Common myeloid progenitor, CD34-positive (primary cell): ENCODE measurements around the gene FBXW12.

Experiments
- CTCF ChIA-PET: fragments of 350-600 bp; sonication (Branson Sonifier 250); formaldehyde crosslinking; loops from one replicate; lab custom pipeline; 2021; ENCODE audit warnings: antibody characterized with exemption; lab: Charles Lee
- POLR2A ChIA-PET: fragments of 350-600 bp; sonication (Branson Sonifier 250); formaldehyde crosslinking; loops from one replicate; lab custom pipeline; 2021; ENCODE audit warnings: antibody characterized with exemption; lab: Charles Lee
- DNase-seq, 3 donors: peaks; one replicate each; pipeline versions ENCODE4 v3.0.0 to v3.0.0-alpha.2; 2013
- H3K27ac ChIP-seq, 2 experiments: 1 replicate in 1 of 2; 2 replicates in 1 of 2; pipeline ENCODE4 v1.7.0; 2013; ENCODE audit warnings: inconsistent platforms in 2 of 2, low read length in 2 of 2, mild to moderate bottlenecking in 2 of 2, low read depth in 1 of 2, moderate library complexity in 1 of 2; ENCODE audit not compliant: severe bottlenecking in 2 of 2, insufficient read depth in 1 of 2, poor library complexity in 1 of 2
- H3K27me3 ChIP-seq, 5 experiments: replicated peaks in 2 of 5; 1 replicate in 3 of 5; 2 replicates in 2 of 5; pipeline versions ENCODE4 v1.6.1 to v1.7.0; 2013; ENCODE audit warnings: low read length in 4 of 5, mild to moderate bottlenecking in 2 of 5, moderate library complexity in 2 of 5, inconsistent platforms in 1 of 5; ENCODE audit not compliant: insufficient read depth in 5 of 5, control insufficient read depth in 4 of 5
- H3K36me3 ChIP-seq, 4 experiments: 1 replicate in 2 of 4; 2 replicates in 2 of 4; pipeline versions ENCODE4 v1.6.1 to v1.7.0; 2013; ENCODE audit warnings: low read length in 3 of 4, control low read depth in 1 of 4, mild to moderate bottlenecking in 1 of 4; ENCODE audit not compliant: control insufficient read depth in 4 of 4, insufficient read depth in 4 of 4
- H3K4me1 ChIP-seq, 4 experiments: 1 replicate in 3 of 4; 2 replicates in 1 of 4; pipeline versions ENCODE4 v1.6.1 to v1.7.1; 2013; ENCODE audit warnings: low read length in 3 of 4, mild to moderate bottlenecking in 3 of 4, control low read depth in 1 of 4, inconsistent platforms in 1 of 4, moderate library complexity in 1 of 4; ENCODE audit not compliant: control insufficient read depth in 4 of 4, insufficient read depth in 4 of 4; ENCODE audit errors: control extremely low read depth in 1 of 4
- H3K4me3 ChIP-seq, 7 experiments: 1 replicate in 4 of 7; 2 replicates in 3 of 7; pipeline versions ENCODE4 v1.5.1 to v1.7.0; 2013; ENCODE audit warnings: mild to moderate bottlenecking in 7 of 7, low read length in 6 of 7, moderate library complexity in 6 of 7, inconsistent platforms in 2 of 7, low read depth in 2 of 7, control low read depth in 1 of 7; ENCODE audit not compliant: insufficient read depth in 4 of 7, control insufficient read depth in 1 of 7; ENCODE audit errors: extremely low read depth in 1 of 7
- H3K9me3 ChIP-seq, 5 experiments: 1 replicate in 4 of 5; 2 replicates in 1 of 5; pipeline versions ENCODE4 v1.6.1 to v1.7.1; 2013; ENCODE audit warnings: low read length in 4 of 5, mild to moderate bottlenecking in 2 of 5, inconsistent platforms in 1 of 5, low read depth in 1 of 5, moderate library complexity in 1 of 5; ENCODE audit not compliant: control insufficient read depth in 4 of 5, insufficient read depth in 2 of 5; ENCODE audit errors: control extremely low read depth in 1 of 5
- WGBS: methylation state at CpG from one replicate; pipeline ENCODE4 v1.1.5; 2013; ENCODE audit not compliant: insufficient coverage; 5-methylcytosine and 5-hydroxymethylcytosine counted together

Gene FBXW12

DNA sequence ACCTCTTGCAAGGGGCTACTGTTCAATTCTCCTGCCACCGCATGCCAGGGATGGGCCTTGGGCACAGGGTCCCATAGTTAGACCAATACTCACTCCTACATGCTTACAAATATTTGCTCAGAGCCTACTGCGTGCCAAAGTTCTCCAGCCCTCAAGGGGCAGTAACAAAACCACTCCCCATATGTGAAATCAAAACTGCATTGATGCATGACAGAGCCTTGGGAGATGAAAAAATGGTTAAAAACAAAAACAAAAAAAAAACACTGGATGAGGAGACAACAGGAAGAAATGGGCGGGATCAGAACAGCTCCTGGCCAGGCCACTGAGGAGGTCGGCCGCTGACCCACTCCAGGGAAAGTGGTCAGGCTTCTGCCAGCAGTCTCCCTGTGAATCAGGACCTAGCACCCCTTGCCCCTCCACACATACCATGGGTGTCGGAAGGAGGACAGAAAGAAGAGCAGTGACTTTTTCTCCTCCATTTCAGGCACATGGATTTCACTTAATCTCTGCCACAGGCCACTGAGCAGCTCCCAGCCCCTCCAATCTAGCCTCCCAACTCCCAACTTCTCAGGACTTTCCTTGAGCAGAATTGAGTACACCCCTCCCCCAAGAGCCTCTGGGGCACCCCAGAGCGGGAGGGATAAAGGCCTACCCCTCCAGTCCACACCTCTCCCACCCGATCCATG lies 55.1 kb downstream of the FBXW12 start:
- Histone ChIP-seq H3K27ac (no peak overlapping the region), H3K4me1 (peaks cover 0 to 15% (median 12%) of the 10 kb centered on the region in 4 experiments), H3K27me3 (peaks cover 0 to 9% (median 3%) of the 10 kb centered on the region in 5 experiments), H3K36me3 (peaks cover 0 to 8% (median under 1%) of the 10 kb centered on the region in 4 experiments), H3K9me3 (no peaks in the 10 kb centered on the region), H3K4me3 (no peak overlapping the region)
- DNase-seq = no peak
- ChIA-PET CTCF (interaction anchor here (1.0 to 4.0 kb wide), 3 partner anchors 9 to 26 kb away, joined by 3 to 22 read pairs (median 3); no protein-coding TSS in a partner anchor), POLR2A (no interaction called here)
- 98% methylated on average over 5 of the region's 8 CpGs for WGBS

DNA sequence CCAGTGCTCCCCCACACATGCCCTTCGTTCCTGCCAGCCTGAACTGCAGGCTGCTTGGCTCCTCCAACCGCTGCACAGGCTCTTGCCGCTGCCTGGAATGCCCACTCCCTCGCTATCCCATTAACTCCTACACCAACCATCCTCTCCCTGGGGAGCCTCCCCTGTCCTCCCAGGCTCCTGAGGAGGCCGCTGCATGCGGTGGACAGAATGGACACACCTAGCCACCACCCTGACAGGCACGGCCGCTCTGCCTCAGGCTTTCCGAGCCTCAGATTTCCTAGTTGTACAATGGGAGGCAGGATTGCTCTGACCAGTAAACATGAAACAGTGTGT lies 55.6 kb downstream of the FBXW12 start:
- ChIA-PET CTCF (no interaction called here), POLR2A (no interaction called here)
- peaks cover 0 to 15% (median 12%) of the 10 kb centered on the region in 4 experiments for H3K4me1 ChIP-seq
- DNase-seq = no peak
- H3K4me3 ChIP-seq = no peak overlapping the region
- 93% methylated on average over 6 of the region's 9 CpGs for WGBS
- no peak overlapping the region for H3K27ac ChIP-seq
- peaks cover 2 to 14% (median 4%) of the 10 kb centered on the region in 4 experiments for H3K36me3 ChIP-seq
- H3K27me3 ChIP-seq = peaks cover 0 to 9% (median 3%) of the 10 kb centered on the region in 5 experiments
- no peaks in the 10 kb centered on the region for H3K9me3 ChIP-seq

DNA sequence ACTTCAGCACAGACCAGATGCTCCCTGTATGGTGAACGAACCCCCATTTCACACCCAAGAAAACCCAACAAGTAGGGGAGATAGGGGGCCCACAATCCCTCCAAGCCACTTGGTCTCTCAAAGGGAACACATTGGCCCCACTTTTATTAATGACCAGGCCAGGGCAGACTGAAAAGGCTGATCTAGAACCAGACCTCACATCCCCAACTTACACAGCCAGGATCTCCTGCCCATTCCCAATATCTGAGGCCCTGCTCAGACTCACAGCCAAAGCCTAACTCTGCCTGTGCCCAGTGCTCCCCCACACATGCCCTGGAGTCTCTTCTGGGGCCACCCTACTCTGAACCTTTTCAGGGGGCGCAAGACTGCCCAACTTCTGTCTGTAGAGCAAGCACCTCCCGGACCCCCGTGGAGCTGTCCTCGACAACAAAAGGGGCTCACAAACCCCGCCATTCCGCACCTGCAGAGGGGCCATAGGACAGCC lies 56.1 kb downstream of the FBXW12 start:
- Histone ChIP-seq H3K27ac (no peak overlapping the region), H3K36me3 (peaks cover 2 to 19% (median 9%) of the 10 kb centered on the region in 4 experiments), H3K4me3 (peak overlapping the region in 4 of 7 experiments; percentile 41 to 83 (median 78)), H3K27me3 (peaks cover 0 to 9% (median 3%) of the 10 kb centered on the region in 5 experiments), H3K4me1 (peaks cover 0 to 15% (median 12%) of the 10 kb centered on the region in 4 experiments), H3K9me3 (no peaks in the 10 kb centered on the region)
- no peak for DNase-seq
- POLR2A ChIA-PET = no interaction called here
- CTCF ChIA-PET = interaction anchor here (1.0 to 9.8 kb wide), 2 partner anchors 27 to 156 kb away, joined by 3 to 164 read pairs; no protein-coding TSS in a partner anchor
- 86% methylated on average over 5 of the region's 7 CpGs for WGBS

DNA sequence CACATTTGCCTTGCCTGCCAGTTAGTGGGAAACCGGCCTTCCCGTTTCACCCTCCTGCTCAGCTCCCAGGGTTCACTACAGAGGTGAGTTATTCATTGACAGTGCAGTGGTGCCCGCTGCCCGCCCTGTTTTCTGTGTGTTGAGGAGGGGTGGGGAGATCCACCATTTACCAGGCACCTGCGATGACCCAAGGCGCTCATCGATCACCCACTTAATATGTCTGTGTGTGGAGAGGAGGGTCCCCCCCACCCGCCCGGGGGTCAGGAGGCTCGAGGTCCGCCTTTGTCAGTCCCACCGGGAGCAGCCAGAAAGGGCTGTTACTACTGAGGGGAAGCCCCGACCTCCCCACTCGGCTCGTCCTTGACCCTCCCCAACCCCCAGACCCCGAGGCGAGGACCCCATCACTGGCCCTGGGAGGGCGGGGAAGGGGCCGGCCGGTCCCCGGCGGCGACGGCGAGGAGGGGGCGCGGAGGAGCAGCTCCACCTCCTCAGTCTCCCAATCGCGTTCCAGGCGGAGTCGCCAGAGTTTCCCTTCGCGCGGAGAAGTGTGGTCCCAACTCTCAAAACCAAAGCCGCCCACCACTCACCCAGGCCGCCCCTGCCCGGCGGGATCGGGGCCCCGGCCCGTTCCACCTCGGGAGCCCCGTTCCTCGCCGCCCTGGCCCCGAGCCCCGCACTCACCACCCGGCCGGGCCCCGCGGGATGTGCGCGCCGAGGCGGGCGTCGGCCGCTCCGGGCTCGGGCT lies 56.7 kb downstream of the FBXW12 start:
- Histone ChIP-seq H3K4me3 (peak overlapping the region; percentile 51 to 83 (median 59)), H3K27ac (no peak overlapping the region), H3K9me3 (no peaks in the 10 kb centered on the region), H3K27me3 (peaks cover 0 to 9% (median 3%) of the 10 kb centered on the region in 5 experiments), H3K4me1 (peaks cover 0 to 15% (median 12%) of the 10 kb centered on the region in 4 experiments), H3K36me3 (peaks cover 2 to 25% (median 11%) of the 10 kb centered on the region in 4 experiments)
- ChIA-PET POLR2A (no interaction called here), CTCF (interaction anchor here (1.0 to 9.8 kb wide), 2 partner anchors 28 to 157 kb away, joined by 3 to 164 read pairs; no protein-coding TSS in a partner anchor)
- no peak for DNase-seq
- WGBS = 7% methylated on average over 48 of the region's 60 CpGs

DNA sequence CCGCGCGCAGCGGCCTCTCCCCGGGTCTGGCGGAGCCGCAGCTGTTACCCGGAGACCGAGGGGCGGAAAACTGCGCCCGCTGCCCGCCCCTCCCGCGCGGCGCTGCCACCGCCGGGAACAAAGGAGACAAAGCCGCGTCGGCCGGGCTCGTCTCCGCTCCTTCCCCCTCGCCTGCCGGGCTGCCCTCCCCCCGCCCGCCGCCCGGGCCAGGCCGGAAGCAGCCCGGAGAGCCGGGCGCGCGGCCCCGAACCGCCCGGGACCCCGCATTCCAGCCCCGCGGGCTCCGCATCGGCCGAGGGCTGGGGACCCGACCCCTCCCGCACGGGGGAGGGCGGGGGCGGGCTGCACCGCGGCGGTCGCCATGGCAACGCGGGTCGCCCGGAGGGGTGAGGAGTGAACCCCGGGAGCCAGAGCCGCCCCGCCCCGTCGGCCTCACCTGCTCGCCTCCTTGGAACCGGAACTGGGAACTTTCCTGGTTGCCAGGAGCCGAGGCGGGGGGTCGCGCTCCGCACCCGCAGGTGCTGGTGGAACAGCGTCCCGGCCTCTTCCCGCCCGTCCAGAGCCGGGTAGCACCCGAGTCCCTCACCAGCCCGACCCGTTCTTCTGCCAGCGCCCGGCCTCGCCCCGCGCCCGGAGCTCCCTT lies 57.4 kb downstream of the FBXW12 start:
- peaks cover 0 to 9% (median 3%) of the 10 kb centered on the region in 5 experiments for H3K27me3 ChIP-seq
- H3K36me3 ChIP-seq = peaks cover 2 to 32% (median 14%) of the 10 kb centered on the region in 4 experiments
- POLR2A ChIA-PET = interaction anchor here (1.0 kb wide), 1 partner anchor 15 kb away, joined by 3 read pairs; no protein-coding TSS in a partner anchor
- H3K27ac ChIP-seq = no peak overlapping the region
- peaks cover 0 to 15% (median 12%) of the 10 kb centered on the region in 4 experiments for H3K4me1 ChIP-seq
- DNase-seq = peak; percentile 19 to 63 (median 50)
- peak overlapping the region; percentile 51 to 83 (median 59) for H3K4me3 ChIP-seq
- under 1% methylated on average over 59 of the region's 86 CpGs for WGBS
- CTCF ChIA-PET = interaction anchor here (0.8 to 9.8 kb wide), 2 partner anchors 158 to 188 kb away, joined by 3 to 164 read pairs; no protein-coding TSS in a partner anchor
- H3K9me3 ChIP-seq = no peaks in the 10 kb centered on the region

DNA sequence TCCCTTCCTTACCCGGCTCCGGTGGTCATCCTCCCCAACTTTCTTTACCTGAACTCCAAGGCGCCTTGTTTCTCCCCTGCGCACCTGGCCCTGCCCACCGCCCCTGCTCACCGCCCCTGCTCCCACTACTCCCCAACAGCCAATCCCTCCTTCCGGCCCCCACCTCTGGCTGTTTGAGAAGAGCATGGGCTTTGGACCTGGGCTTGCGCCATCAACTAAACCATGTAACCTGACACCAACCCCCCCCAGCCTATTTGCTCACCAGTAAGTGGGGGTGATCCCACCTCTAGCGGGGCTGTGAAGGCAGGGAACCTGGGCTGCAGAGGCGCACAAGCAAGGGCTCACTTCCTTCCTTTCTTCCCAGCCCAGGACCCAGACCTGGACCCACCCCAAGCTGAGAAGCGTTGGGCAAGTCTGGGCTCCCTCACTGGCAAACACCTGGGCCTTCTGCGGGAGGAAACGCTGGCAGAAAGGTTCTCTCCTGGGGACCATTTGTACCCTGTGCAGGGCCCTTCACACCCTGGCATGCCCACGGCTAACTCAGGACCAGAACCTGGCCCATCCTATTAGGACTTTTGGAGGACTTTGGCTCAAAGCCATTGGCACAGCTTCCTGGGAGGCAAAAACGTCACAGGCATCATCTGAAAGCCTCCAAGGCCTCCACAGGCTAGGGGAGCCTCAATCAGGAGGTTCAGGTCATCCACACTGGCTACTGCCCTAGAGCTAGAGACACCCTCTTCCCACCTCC lies 58.1 kb downstream of the FBXW12 start, which contains the start of gene PLXNB1:
TSS of gene PLXNB1 (minus strand) at position 127 of the 748 bp plus-strand sequence. CDS start 5,475 bp downstream, outside the sequence.
- Histone ChIP-seq H3K4me3 (peak within 1 kb of the TSS; percentile 51 to 83 (median 59)), H3K27me3 (peaks cover 0 to 9% (median 3%) of the 10 kb centered on the region in 5 experiments), H3K36me3 (peaks cover 2 to 38% (median 14%) of the 10 kb centered on the region in 4 experiments), H3K27ac (no peak within 1 kb of the TSS), H3K4me1 (peaks cover 0 to 15% (median 12%) of the 10 kb centered on the region in 4 experiments), H3K9me3 (no peaks in the 10 kb centered on the region)
- ChIA-PET POLR2A (interaction anchor here (1.0 kb wide), 1 partner anchor 16 kb away, joined by 3 read pairs; no protein-coding TSS in a partner anchor), CTCF (interaction anchor here (0.8 to 9.8 kb wide), 6 partner anchors 17 to 189 kb away, joined by 3 to 164 read pairs (median 4); no protein-coding TSS in a partner anchor)
- 21% methylated on average over 14 of the region's 15 CpGs for WGBS
- DNase-seq = peak; percentile 14 to 73 (median 67)
